Measurements from ENCODE around the gene ENTHD1. TPM values are rescaled to one million over a fixed set of nuclear protein-coding genes. Genes with fewer than 3 reads are reported as not detected.

The ENTHD1 gene
- total and polyA plus RNA-seq, 9 of the 15 experiments (the other 6 are each of a cell fraction or from before 2014, with no cell fraction given) = 0.13 to 0.98 (median 0.35) TPM

DNA sequence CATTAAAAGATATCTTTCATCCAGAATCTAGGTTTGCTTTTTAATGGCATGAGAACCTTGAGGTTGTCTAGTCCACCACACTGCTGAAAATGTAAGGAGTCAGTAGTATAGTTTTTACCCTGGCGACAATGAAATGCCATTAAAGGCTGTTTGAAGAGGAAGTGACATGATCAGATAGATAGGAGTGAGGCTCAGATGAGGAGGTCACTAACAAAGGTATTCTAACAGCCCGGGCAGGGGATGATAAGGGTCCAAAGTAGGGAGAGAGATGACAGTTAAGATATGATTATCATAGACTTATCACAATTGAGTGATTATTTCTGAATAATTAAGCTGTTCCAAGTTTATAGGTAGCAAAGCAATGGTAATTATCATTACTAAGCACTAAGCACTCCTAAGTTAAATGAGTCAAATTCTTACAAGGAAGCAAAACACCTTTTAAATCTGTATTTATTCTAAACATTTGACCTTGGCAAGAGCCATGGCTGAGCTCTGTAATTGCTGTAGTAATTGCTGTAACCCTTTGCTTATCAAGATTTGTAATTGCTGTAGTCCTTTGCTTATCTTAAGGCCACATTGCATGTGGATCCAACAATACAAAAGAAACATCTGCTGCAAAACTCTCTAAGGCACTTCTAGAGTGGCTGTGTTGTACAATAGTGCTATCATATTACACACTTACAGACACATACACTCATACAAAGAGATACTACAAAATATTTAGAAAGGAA is 92.6 kb downstream of the ENTHD1 start (continued):
- TF ChIP-seq TRIM24 (IDR thresholded peaks at IDR 0.05) (peak; percentile 56 to 60; a peak in 2 of 4 replicates), CAMTA2 (CRISPR knock-in tag; conservative IDR thresholded peaks at IDR 0.05) (no peak), NR2C1 (IDR thresholded peaks at IDR 0.05) (no peak), NR2C1 (tag; IDR thresholded peaks at IDR 0.05) (peak; percentile 67), ADNP (tag; IDR thresholded peaks at IDR 0.05) (peak; percentile 67; the same call in 1 of the 2 replicates), NCOR1 (IDR thresholded peaks at IDR 0.05) (peak; percentile 50), RCOR1 (IDR thresholded peaks at IDR 0.05; ENCODE audit: borderline replicate concordance in 1 of 2, low read depth in 2 of 2, low read length in 2 of 2) (peak in 1 of 2 experiments; percentile 74; a peak in 2 of 4 replicates), PYGO2 (tag; IDR thresholded peaks at IDR 0.05) (no peak), ZNF184 (CRISPR knock-in tag; IDR thresholded peaks at IDR 0.05) (no peak), SLC30A9 (CRISPR knock-in tag; IDR thresholded peaks at IDR 0.05) (no peak), HDAC2 (IDR thresholded peaks at IDR 0.05) (peak; percentile 56; the same call in 1 of the 2 replicates), DIDO1 (tag; IDR thresholded peaks at IDR 0.05; ENCODE audit: low read depth) (no peak), ELF1 (tag; IDR thresholded peaks at IDR 0.05) (0 out of 2 replicates have a peak, but pooled peaks have one; percentile 26), CHD4 (IDR thresholded peaks at IDR 0.05; ENCODE audit: insufficient read depth, insufficient replicate concordance, low read depth, low read length, poor library complexity, severe bottlenecking) (no peak), DPF2 (IDR thresholded peaks at IDR 0.05) (peak; percentile 84), NCOA6 (IDR thresholded peaks at IDR 0.05) (no peak), SMARCE1 (IDR thresholded peaks at IDR 0.05) (peak; percentile 54; the same call in 1 of the 2 replicates), ARID1B (IDR thresholded peaks at IDR 0.05) (peak; percentile 84)
- TF ChIP-seq, protein P1, sequence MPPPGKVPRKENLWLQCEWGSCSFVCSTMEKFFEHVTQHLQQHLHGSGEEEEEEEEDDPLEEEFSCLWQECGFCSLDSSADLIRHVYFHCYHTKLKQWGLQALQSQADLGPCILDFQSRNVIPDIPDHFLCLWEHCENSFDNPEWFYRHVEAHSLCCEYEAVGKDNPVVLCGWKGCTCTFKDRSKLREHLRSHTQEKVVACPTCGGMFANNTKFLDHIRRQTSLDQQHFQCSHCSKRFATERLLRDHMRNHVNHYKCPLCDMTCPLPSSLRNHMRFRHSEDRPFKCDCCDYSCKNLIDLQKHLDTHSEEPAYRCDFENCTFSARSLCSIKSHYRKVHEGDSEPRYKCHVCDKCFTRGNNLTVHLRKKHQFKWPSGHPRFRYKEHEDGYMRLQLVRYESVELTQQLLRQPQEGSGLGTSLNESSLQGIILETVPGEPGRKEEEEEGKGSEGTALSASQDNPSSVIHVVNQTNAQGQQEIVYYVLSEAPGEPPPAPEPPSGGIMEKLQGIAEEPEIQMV (tag; conservative IDR thresholded peaks at IDR 0.05; ENCODE audit: low read depth) = no peak
- TF ChIP-seq, protein P2, sequence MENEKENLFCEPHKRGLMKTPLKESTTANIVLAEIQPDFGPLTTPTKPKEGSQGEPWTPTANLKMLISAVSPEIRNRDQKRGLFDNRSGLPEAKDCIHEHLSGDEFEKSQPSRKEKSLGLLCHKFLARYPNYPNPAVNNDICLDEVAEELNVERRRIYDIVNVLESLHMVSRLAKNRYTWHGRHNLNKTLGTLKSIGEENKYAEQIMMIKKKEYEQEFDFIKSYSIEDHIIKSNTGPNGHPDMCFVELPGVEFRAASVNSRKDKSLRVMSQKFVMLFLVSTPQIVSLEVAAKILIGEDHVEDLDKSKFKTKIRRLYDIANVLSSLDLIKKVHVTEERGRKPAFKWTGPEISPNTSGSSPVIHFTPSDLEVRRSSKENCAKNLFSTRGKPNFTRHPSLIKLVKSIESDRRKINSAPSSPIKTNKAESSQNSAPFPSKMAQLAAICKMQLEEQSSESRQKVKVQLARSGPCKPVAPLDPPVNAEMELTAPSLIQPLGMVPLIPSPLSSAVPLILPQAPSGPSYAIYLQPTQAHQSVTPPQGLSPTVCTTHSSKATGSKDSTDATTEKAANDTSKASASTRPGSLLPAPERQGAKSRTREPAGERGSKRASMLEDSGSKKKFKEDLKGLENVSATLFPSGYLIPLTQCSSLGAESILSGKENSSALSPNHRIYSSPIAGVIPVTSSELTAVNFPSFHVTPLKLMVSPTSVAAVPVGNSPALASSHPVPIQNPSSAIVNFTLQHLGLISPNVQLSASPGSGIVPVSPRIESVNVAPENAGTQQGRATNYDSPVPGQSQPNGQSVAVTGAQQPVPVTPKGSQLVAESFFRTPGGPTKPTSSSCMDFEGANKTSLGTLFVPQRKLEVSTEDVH (IDR thresholded peaks at IDR 0.05; ENCODE audit: low read depth, partially characterized antibody) = no peak
- TF ChIP-seq, protein P3, sequence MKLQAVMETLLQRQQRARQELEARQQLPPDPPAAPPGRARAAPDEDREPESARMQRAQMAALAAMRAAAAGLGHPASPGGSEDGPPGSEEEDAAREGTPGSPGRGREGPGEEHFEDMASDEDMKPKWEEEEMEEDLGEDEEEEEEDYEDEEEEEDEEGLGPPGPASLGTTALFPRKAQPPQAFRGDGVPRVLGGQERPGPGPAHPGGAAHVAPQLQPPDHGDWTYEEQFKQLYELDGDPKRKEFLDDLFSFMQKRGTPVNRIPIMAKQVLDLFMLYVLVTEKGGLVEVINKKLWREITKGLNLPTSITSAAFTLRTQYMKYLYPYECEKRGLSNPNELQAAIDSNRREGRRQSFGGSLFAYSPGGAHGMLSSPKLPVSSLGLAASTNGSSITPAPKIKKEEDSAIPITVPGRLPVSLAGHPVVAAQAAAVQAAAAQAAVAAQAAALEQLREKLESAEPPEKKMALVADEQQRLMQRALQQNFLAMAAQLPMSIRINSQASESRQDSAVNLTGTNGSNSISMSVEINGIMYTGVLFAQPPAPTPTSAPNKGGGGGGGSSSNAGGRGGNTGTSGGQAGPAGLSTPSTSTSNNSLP (IDR thresholded peaks at IDR 0.05; ENCODE audit: borderline replicate concordance, low read depth, low read length) = peak; percentile 16; the same call in 1 of the 2 replicates
- TF ChIP-seq, protein P4, sequence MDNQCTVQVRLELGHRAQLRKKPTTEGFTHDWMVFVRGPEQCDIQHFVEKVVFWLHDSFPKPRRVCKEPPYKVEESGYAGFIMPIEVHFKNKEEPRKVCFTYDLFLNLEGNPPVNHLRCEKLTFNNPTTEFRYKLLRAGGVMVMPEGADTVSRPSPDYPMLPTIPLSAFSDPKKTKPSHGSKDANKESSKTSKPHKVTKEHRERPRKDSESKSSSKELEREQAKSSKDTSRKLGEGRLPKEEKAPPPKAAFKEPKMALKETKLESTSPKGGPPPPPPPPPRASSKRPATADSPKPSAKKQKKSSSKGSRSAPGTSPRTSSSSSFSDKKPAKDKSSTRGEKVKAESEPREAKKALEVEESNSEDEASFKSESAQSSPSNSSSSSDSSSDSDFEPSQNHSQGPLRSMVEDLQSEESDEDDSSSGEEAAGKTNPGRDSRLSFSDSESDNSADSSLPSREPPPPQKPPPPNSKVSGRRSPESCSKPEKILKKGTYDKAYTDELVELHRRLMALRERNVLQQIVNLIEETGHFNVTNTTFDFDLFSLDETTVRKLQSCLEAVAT (IDR thresholded peaks at IDR 0.05) = no peak

Data from K562 (cell line).